SK-N-MC (cell line): Measurements from ENCODE around the gene MAP7.
A peak's percentile ranks its signal among the peaks of the same experiment; 100 is the strongest.

ENCODE experiments used
- DNase-seq: peaks from one replicate; pipeline ENCODE4 v3.0.0-alpha.2; 2011; ENCODE audit warnings: low read depth, low spot score
- H3K27ac ChIP-seq: fragments of 200-600 bp; sonication (generic); 2 replicates; pipeline ENCODE4 v1.5.1; 2016; ENCODE audit warnings: mixed run types
- H3K36me3 ChIP-seq: fragments of 200-600 bp; sonication (generic); 2 replicates; pipeline ENCODE4 v1.6.1; 2017; ENCODE audit warnings: antibody characterized with exemption, low read length, mixed read lengths; ENCODE audit not compliant: insufficient read depth
- H3K4me3 ChIP-seq: fragments of 200-600 bp; sonication (generic); 2 replicates; pipeline ENCODE4 v1.5.1; 2016
- H3K9ac ChIP-seq: fragments of 200-600 bp; sonication (generic); 2 replicates; pipeline ENCODE4 v1.8.0; 2017; ENCODE audit warnings: mixed run types, mixed read lengths; ENCODE audit not compliant: insufficient read length
- H3K9me3 ChIP-seq: fragments of 200-600 bp; sonication (generic); 2 replicates; pipeline ENCODE4 v1.6.1; 2017; ENCODE audit warnings: low read depth, mild to moderate bottlenecking, antibody characterized with exemption, low read length, moderate library complexity, mixed read lengths
- EZH2 ChIP-seq: fragments of 200-600 bp; sonication (generic); IDR thresholded peaks from one replicate; pipeline ENCODE4 v1.6.1; 2017; ENCODE audit warnings: antibody characterized with exemption
- FOXP2 ChIP-seq: optimal IDR thresholded peaks from 2 replicates; pipeline ENCODE3; 2011; ENCODE audit warnings: mild to moderate bottlenecking, moderate library complexity; ENCODE audit not compliant: insufficient read depth; ENCODE audit errors: extremely low read length, control extremely low read depth
- POLR2AphosphoS5 ChIP-seq: IDR thresholded peaks from 2 replicates; pipeline ENCODE4 v1.6.1; 2012; ENCODE audit warnings: mild to moderate bottlenecking, low read depth, low read length, borderline replicate concordance

Gene MAP7

GRCh38 chr6:136361787-136362186 lies 188.4 kb downstream of the MAP7 start:
- no peak for TF ChIP-seq POLR2AphosphoS5
- no peak for TF ChIP-seq EZH2
- no peak for TF ChIP-seq FOXP2
- Histone ChIP-seq H3K9me3 (no peaks in the 10 kb centered on the region), H3K27ac (no peak overlapping the region), H3K9ac (no peak overlapping the region), H3K4me3 (no peak overlapping the region), H3K36me3 (no peaks in the 10 kb centered on the region)
- DNase-seq, result no peak

DNA sequence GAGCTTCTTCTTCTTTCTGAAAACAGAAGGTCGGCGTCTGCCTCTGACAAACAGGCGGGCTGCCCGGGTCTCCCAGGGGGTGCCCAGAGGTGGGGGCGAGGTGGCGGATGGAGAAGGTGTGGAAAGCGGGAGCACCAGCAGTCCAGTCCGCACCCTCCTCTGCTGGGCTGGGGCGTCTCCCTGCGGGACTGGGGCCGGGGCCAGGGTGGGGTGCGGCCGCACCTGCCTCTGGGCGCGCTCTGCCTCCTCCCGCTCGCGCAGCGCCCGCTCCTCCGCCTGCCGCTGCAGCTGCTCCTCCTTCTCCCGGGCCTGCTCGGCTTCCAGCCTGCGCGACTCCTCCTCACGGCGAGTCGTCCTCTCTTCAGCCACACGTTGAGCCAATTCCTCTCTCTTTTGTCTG lies 189.4 kb downstream of the MAP7 start:
- H3K36me3 ChIP-seq, result no peaks in the 10 kb centered on the region
- H3K27ac ChIP-seq, result no peak overlapping the region
- DNase-seq, result no peak
- H3K9ac ChIP-seq, result no peak overlapping the region
- TF ChIP-seq EZH2, result no peak
- TF ChIP-seq FOXP2, result no peak
- no peak for TF ChIP-seq POLR2AphosphoS5
- H3K4me3 ChIP-seq, result no peak overlapping the region
- no peaks in the 10 kb centered on the region for H3K9me3 ChIP-seq

DNA sequence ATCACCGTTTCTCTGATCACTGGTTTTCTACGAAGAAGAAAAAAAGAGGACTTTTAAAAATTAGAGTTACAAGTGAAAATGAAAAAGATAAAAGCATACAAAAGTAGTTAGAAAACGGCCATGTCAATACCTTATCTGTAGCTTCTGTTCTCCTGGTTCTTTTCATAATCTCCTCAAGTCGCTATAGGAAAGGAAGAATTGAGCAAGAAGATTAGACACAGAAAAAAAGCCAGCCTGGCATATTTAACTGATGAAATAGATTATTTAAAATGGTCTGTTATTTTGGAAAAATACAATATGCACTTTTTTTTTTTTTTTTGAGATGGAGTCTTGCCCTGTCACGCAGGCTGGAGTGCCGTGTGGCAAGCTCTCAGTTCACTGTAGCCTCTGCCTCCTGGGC lies 190.4 kb downstream of the MAP7 start:
- Histone ChIP-seq H3K9me3 (no peaks in the 10 kb centered on the region), H3K4me3 (no peak overlapping the region), H3K36me3 (no peaks in the 10 kb centered on the region), H3K9ac (no peak overlapping the region), H3K27ac (no peak overlapping the region)
- TF ChIP-seq FOXP2 (no peak), POLR2AphosphoS5 (no peak), EZH2 (no peak)
- DNase-seq, result no peak

GRCh38 chr6:136351518-136352110 lies 198.6 kb downstream of the MAP7 start:
- peak overlapping the region; percentile 5; the same call in 1 of the 2 replicates for H3K4me3 ChIP-seq
- no peak overlapping the region for H3K27ac ChIP-seq
- TF ChIP-seq EZH2, result no peak
- no peak for TF ChIP-seq POLR2AphosphoS5
- no peak for TF ChIP-seq FOXP2
- H3K9ac ChIP-seq, result peak overlapping the region; percentile 41
- no peaks in the 10 kb centered on the region for H3K36me3 ChIP-seq
- no peak for DNase-seq
- no peaks in the 10 kb centered on the region for H3K9me3 ChIP-seq

GRCh38 chr6:136350914-136351313 lies 199.3 kb downstream of the MAP7 start:
- no peak overlapping the region for H3K4me3 ChIP-seq
- H3K36me3 ChIP-seq, result no peaks in the 10 kb centered on the region
- no peak for TF ChIP-seq EZH2
- no peak for TF ChIP-seq FOXP2
- TF ChIP-seq POLR2AphosphoS5, result no peak

GRCh38 chr6:136347847-136348246 lies 202.4 kb downstream of the MAP7 start:
- DNase-seq, result no peak
- no peak overlapping the region for H3K4me3 ChIP-seq
- H3K9ac ChIP-seq, result no peak overlapping the region
- H3K27ac ChIP-seq, result no peak overlapping the region
- no peaks in the 10 kb centered on the region for H3K36me3 ChIP-seq
- TF ChIP-seq EZH2 (no peak), POLR2AphosphoS5 (no peak), FOXP2 (no peak)
- no peaks in the 10 kb centered on the region for H3K9me3 ChIP-seq

More at GRCh38 chr6:136350914-136351313, 199.3 kb downstream of the MAP7 start:
- H3K9me3 ChIP-seq, result no peaks in the 10 kb centered on the region
- no peak overlapping the region for H3K27ac ChIP-seq
- H3K9ac ChIP-seq, result no peak overlapping the region
- DNase-seq, result no peak

DNA sequence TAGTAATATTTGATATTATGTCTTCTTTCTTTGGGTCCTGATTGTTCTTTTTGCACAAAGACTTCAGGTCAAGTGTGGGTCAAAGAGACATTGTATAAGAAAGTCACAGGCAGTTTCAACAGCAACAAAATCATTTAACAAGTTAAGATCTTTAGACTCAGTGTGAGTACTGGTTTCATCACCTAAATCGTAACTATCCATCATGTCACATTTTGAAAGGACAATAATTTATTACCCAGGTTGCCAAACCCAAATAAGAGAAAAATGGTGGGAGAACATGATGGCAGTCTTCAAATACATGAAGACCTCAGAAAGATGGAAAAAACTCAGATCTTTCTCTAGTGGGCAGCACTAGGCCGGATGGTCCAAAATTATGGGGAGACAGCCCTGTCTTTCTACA lies 205.1 kb downstream of the MAP7 start:
- H3K27ac ChIP-seq, result no peak overlapping the region
- H3K9ac ChIP-seq, result no peak overlapping the region
- no peaks in the 10 kb centered on the region for H3K9me3 ChIP-seq
- TF ChIP-seq FOXP2 (no peak), EZH2 (no peak), POLR2AphosphoS5 (no peak)
- H3K36me3 ChIP-seq, result no peaks in the 10 kb centered on the region
- H3K4me3 ChIP-seq, result no peak overlapping the region
- DNase-seq, result no peak

DNA sequence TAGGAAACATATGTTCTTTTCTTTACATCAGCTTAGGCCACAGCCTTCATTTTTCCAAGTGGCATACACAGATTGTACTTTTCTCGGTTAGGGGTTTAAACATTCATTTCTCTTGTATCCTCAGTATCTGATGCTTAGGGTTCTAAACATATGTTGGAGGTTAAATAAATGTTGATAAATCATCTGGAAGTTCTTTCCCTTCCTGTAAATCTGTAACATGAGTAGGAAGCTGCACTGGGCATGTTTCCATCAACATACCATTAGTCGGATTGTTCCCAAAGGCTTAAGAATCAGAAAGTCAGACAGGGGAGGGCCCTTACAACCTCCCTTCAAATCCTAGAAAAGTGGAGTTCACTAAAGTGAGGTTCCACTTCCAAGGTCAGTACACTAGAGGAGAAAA lies 205.8 kb downstream of the MAP7 start:
- DNase-seq, result no peak
- H3K9me3 ChIP-seq, result no peaks in the 10 kb centered on the region
- no peak overlapping the region for H3K9ac ChIP-seq
- H3K27ac ChIP-seq, result no peak overlapping the region
- TF ChIP-seq FOXP2, result no peak
- TF ChIP-seq EZH2, result no peak
- TF ChIP-seq POLR2AphosphoS5, result no peak
- no peaks in the 10 kb centered on the region for H3K36me3 ChIP-seq
- no peak overlapping the region for H3K4me3 ChIP-seq

DNA sequence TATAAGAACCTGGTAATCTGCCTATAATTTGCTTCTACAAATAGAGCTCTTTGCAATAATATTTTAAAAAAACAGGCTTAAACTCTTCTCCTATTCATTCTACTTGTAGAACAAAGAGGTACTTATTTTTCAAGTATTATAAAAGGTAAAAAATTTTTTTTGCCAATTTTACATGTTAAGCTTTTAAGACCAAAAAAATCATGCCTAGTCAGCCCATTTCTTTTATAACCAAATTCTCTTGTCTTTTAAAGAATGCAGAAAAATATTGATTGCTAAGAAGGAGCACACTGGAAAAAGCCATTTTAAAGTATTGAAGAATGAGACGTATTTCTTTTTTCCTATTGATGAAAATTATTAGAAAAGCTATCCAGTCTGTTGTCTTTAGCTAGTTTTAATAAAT lies 206.5 kb downstream of the MAP7 start:
- Histone ChIP-seq H3K36me3 (no peaks in the 10 kb centered on the region), H3K27ac (0 out of 2 replicates have a peak overlapping the region, but pooled peaks have one; percentile 6), H3K9ac (no peak overlapping the region), H3K9me3 (no peaks in the 10 kb centered on the region), H3K4me3 (no peak overlapping the region)
- TF ChIP-seq EZH2 (no peak), FOXP2 (no peak), POLR2AphosphoS5 (no peak)
- no peak for DNase-seq
